Raji (cell line): ENCODE data around the gene UAP1L1.

Experiments
- POLR2A ChIP-seq: IDR thresholded peaks from 2 replicates; pipeline ENCODE4 v1.6.1; 2011; ENCODE audit warnings: low read depth, low read length, control low read depth; ENCODE audit not compliant: insufficient read depth

The UAP1L1 gene

GRCh38 chr9:137089232-137089947 is 12.1 kb downstream of the UAP1L1 start:
- TF ChIP-seq POLR2A = no peak

- no peak for TF ChIP-seq POLR2A
These were observed 18.6 kb downstream of the UAP1L1 start for GRCh38 chr9:137095664-137096517.

GRCh38 chr9:137096785-137097546 is 19.6 kb downstream of the UAP1L1 start:
- TF ChIP-seq POLR2A = no peak

GRCh38 chr9:137097761-137098462 is 20.6 kb downstream of the UAP1L1 start:
- TF ChIP-seq POLR2A = no peak

- TF ChIP-seq POLR2A = no peak
These were observed 21.9 kb downstream of the UAP1L1 start for GRCh38 chr9:137099231-137099630.

- no peak for TF ChIP-seq POLR2A
These were observed 26.1 kb downstream of the UAP1L1 start for GRCh38 chr9:137103206-137103999.

- no peak for TF ChIP-seq POLR2A
These were observed 28.7 kb downstream of the UAP1L1 start for GRCh38 chr9:137105814-137106661.

GRCh38 chr9:137106662-137107250 is 29.4 kb downstream of the UAP1L1 start:
- TF ChIP-seq POLR2A = no peak; the same call in 1 of the 2 replicates

GRCh38 chr9:137107312-137107921 is 30.1 kb downstream of the UAP1L1 start:
- no peak; the same call in 1 of the 2 replicates for TF ChIP-seq POLR2A

- no peak for TF ChIP-seq POLR2A
These were observed 30.7 kb downstream of the UAP1L1 start for GRCh38 chr9:137107982-137108381.

- TF ChIP-seq POLR2A = no peak
These were observed 31.4 kb downstream of the UAP1L1 start for GRCh38 chr9:137108608-137109249.

- no peak for TF ChIP-seq POLR2A
These were observed 32.2 kb downstream of the UAP1L1 start for GRCh38 chr9:137109250-137110146.
